ENCODE data around the gene PRDX4.

The PRDX4 gene

DNA sequence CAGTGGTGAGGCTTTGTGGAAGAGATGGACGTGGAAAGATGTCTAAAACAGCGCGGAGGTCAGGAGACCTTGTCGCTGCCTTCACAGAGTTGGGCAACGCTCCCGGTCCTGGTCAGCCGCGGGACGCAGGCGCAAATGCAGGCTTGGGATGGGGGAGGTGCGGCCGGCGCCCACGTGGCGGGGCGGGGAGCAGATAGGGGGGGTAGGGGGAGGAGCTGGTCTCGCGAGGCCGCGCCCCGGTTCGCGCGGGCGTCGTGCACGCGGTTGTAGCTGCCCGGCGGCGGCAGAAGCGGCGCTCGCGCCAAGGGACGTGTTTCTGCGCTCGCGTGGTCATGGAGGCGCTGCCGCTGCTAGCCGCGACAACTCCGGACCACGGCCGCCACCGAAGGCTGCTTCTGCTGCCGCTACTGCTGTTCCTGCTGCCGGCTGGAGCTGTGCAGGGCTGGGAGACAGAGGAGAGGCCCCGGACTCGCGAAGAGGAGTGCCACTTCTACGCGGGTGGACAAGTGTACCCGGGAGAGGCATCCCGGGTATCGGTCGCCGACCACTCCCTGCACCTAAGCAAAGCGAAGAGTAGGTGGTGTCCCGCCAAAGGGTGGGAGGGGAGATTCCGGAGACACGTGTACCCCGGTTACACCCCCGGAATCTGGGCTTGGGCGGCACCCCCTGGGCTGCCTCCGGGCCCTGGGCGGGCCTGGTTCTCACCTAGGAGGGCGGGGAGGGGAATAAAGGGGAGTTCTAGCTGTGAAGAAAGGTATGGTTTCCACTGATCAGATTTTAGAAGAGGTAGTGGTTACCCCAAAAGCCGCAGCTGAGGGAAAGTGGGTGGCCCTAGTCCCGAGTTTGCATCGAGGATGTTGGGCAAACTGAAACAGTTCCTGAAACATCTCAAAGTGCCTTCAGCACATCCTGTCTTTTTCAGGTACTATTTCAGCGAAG, at the start of gene PRDX4:
PRDX4 (plus strand) TSS at position 255 of the 939 bp plus-strand sequence; CDS start at position 333, 78 bp downstream.
- Histone ChIP-seq H3K9me3 (ENCODE audit: control insufficient read depth, insufficient read depth, low read depth, low read length) (no peaks in the 10 kb centered on the region), H3K27ac (ENCODE audit: low read depth, low read length) (peak within 1 kb of the TSS; percentile 93; the same call in 1 of the 2 replicates), H3K4me1 (ENCODE audit: control insufficient read depth, insufficient read depth, low read length) (peaks cover 27% of the 10 kb centered on the region)

DNA sequence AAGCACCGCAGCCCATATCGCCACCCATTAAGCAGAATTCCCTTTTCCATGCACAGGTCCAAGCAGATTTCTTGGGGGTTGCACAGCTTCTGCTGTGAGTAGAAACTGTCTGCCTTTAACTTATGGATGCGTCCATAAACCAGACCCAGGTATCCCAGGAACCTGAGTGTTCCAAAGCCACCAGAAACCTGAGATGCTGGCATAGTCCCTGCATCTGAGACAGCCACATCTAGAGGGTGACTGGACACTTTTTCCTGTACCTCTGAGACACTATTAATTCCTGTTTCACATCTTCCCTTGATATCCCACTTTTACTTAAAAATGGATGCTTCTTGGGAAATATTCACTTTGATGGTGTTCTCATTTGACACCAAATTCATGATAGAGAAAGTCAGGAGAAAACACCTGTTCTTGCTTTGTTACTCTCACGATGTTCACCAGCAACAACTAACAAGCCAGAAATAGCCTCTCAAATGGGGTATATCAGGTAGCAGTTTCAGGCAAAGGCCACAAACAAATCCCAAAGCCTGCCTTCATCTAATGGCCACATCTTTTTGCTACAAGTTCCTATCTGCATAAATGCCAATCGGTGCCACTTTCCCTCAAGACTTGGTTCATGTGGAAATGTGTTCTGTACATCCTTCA, 45.5 kb upstream of the PRDX4 start:
- Histone ChIP-seq H3K27me3 (ENCODE audit: control insufficient read depth, insufficient read depth, low read length) (no peaks in the 10 kb centered on the region; the same call in 1 of the 2 replicates), H3K4me3 (ENCODE audit: low read depth, low read length) (no peak overlapping the region), H3K27ac (ENCODE audit: low read depth, low read length) (no peak overlapping the region), H3K9ac (ENCODE audit: low read length) (no peak overlapping the region), H3K36me3 (ENCODE audit: control insufficient read depth, insufficient read depth, low read length) (no peaks in the 10 kb centered on the region), H3K4me1 (ENCODE audit: control insufficient read depth, insufficient read depth, low read length) (no peaks in the 10 kb centered on the region), H3K9me3 (ENCODE audit: control insufficient read depth, insufficient read depth, low read depth, low read length) (peaks cover 15% of the 10 kb centered on the region; the same call in 1 of the 2 replicates)

More for the DNA sequence above, at the start of gene PRDX4:
- Histone ChIP-seq H3K27me3 (ENCODE audit: control insufficient read depth, insufficient read depth, low read length) (no peaks in the 10 kb centered on the region; the same call in 1 of the 2 replicates), H3K9ac (ENCODE audit: low read length) (peak within 1 kb of the TSS; percentile 97), H3K4me3 (ENCODE audit: low read depth, low read length) (peak within 1 kb of the TSS; percentile 95), H3K36me3 (ENCODE audit: control insufficient read depth, insufficient read depth, low read length) (peaks cover 27% of the 10 kb centered on the region)

DNA sequence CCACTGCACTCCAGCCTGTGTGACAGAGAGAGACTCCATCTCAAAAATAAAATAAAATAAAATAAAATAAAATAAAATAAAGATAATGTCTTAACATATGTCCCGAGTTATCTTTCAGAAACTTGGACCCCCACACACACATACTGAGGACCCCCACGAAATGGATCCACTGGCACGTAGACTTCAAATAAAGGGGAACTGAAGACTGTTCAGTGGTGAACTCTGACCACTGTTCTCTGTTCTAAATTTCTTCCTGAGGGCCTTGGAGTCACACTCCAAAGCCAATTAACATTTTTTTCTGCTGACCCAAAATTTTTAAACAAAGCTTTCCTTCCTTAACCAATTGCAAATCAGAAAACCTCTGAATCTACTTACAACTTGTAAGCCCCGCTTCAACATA, 43.5 kb upstream of the PRDX4 start:
- Histone ChIP-seq H3K9ac (ENCODE audit: low read length) (no peak overlapping the region), H3K4me1 (ENCODE audit: control insufficient read depth, insufficient read depth, low read length) (no peaks in the 10 kb centered on the region), H3K27me3 (ENCODE audit: control insufficient read depth, insufficient read depth, low read length) (no peaks in the 10 kb centered on the region; the same call in 1 of the 2 replicates), H3K27ac (ENCODE audit: low read depth, low read length) (no peak overlapping the region), H3K4me3 (ENCODE audit: low read depth, low read length) (no peak overlapping the region), H3K9me3 (ENCODE audit: control insufficient read depth, insufficient read depth, low read depth, low read length) (peaks cover 13% of the 10 kb centered on the region; the same call in 1 of the 2 replicates), H3K36me3 (ENCODE audit: control insufficient read depth, insufficient read depth, low read length) (no peaks in the 10 kb centered on the region)

DNA sequence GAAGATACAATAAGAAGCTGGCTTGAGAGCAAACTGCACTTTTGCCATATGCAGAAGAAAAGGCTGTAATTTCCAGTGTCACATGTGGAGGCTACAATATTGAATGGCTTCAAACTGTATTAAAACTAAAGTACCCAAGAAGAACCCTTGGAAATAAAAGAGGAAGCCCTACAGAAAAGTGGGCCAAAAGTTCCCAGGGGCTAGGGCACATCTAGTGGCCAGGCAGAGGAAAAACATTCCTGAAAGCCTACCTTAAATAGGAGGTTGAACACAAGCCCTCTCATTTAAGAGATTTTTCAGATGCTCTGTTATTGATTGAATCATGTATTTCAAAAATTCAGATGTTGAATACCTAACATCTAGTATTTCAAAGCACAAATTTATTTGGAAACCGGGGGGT, 40.6 kb upstream of the PRDX4 start:
- Histone ChIP-seq H3K27me3 (ENCODE audit: control insufficient read depth, insufficient read depth, low read length) (no peaks in the 10 kb centered on the region; the same call in 1 of the 2 replicates), H3K4me3 (ENCODE audit: low read depth, low read length) (no peak overlapping the region), H3K4me1 (ENCODE audit: control insufficient read depth, insufficient read depth, low read length) (no peaks in the 10 kb centered on the region)

DNA sequence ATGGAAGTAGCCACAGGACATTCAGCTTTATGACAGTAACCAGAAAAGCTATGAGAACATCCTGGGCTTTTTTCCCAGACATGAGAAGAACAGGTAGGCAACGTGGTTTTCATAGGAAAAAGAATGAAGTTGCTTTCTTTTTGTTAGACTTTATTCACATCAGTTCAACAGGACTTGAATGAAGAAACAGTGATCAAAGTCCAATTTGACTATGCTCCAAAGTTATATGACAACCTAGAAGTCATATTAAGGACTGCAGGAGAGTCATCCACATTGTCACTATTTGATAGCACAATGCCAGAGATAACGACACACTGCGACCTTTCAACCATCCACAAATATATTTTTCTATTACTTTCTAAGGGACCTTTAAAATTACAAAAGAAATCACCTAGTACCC, 39.2 kb upstream of the PRDX4 start:
- H3K36me3 ChIP-seq (ENCODE audit: control insufficient read depth, insufficient read depth, low read length), result no peaks in the 10 kb centered on the region; the same call in 1 of the 2 replicates
- H3K4me1 ChIP-seq (ENCODE audit: control insufficient read depth, insufficient read depth, low read length), result no peaks in the 10 kb centered on the region
- no peak overlapping the region for H3K27ac ChIP-seq (ENCODE audit: low read depth, low read length)
- H3K9ac ChIP-seq (ENCODE audit: low read length), result no peak overlapping the region
- H3K27me3 ChIP-seq (ENCODE audit: control insufficient read depth, insufficient read depth, low read length), result no peaks in the 10 kb centered on the region; the same call in 1 of the 2 replicates
- no peaks in the 10 kb centered on the region for H3K9me3 ChIP-seq (ENCODE audit: control insufficient read depth, insufficient read depth, low read depth, low read length)
- no peak overlapping the region for H3K4me3 ChIP-seq (ENCODE audit: low read depth, low read length)

More for the DNA sequence above, 40.6 kb upstream of the PRDX4 start:
- Histone ChIP-seq H3K9ac (ENCODE audit: low read length) (no peak overlapping the region), H3K9me3 (ENCODE audit: control insufficient read depth, insufficient read depth, low read depth, low read length) (no peaks in the 10 kb centered on the region), H3K27ac (ENCODE audit: low read depth, low read length) (no peak overlapping the region), H3K36me3 (ENCODE audit: control insufficient read depth, insufficient read depth, low read length) (no peaks in the 10 kb centered on the region)

DNA sequence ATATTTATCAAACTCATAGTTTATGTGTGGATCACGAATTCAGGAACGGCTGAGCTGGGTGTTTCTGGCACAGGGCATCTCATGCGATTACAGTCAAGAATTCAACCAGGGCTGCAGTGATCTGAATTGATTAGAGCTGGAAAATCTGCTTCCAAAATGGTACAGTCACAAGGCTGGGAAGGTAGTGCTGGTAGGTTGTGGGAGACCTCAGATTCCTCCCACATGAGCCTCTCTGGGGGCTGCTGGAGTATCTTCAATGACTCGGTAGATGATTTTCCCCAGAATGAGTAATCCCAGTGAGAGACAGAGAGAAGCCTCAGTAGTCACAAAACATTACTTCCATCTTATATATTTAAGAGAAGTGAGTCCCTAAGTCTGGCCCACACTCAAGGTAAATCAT, 36.2 kb upstream of the PRDX4 start:
- Histone ChIP-seq H3K9ac (ENCODE audit: low read length) (no peak overlapping the region), H3K27me3 (ENCODE audit: control insufficient read depth, insufficient read depth, low read length) (no peaks in the 10 kb centered on the region; the same call in 1 of the 2 replicates), H3K4me3 (ENCODE audit: low read depth, low read length) (no peak overlapping the region), H3K9me3 (ENCODE audit: control insufficient read depth, insufficient read depth, low read depth, low read length) (no peaks in the 10 kb centered on the region), H3K36me3 (ENCODE audit: control insufficient read depth, insufficient read depth, low read length) (no peaks in the 10 kb centered on the region; the same call in 1 of the 2 replicates), H3K27ac (ENCODE audit: low read depth, low read length) (no peak overlapping the region), H3K4me1 (ENCODE audit: control insufficient read depth, insufficient read depth, low read length) (no peaks in the 10 kb centered on the region)

DNA sequence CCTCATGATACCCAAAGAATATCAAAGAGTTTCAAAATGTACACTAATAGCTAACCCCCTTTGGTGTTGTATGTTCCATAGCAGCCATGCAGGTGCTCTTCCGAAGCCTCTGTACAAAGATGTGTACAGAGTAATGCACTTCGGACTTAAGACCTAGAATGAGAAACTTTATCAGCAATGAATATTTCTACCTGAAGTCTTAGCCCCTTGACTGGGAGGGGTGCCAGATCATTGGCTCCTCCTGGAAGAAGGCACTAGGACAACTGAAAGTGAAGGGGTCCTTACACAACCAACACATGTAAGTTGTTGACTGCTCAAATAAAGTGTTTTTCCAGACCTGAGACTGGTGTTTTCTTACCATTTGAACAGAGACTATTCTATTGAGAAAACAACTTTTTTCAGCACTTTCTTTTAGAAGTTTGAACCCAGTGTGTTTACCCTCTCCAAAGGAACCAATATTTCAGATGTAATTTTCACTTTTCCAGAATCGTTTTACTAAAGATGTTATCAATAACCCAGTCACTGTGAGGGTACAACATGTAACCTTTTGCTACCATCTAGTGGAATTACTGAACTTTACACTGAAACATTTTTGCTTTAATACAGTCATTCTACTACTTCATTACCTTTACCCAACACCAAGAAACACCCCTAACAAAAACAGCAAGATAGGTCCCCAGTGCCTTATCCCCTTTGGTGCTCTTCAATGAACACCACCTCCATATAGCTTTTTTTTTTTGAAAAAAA, 33.3 kb upstream of the PRDX4 start:
- H3K4me1 ChIP-seq (ENCODE audit: control insufficient read depth, insufficient read depth, low read length), result no peaks in the 10 kb centered on the region
- H3K27ac ChIP-seq (ENCODE audit: low read depth, low read length), result no peak overlapping the region
- H3K9ac ChIP-seq (ENCODE audit: low read length), result no peak overlapping the region
- no peak overlapping the region for H3K4me3 ChIP-seq (ENCODE audit: low read depth, low read length)
- no peaks in the 10 kb centered on the region for H3K9me3 ChIP-seq (ENCODE audit: control insufficient read depth, insufficient read depth, low read depth, low read length)
- no peaks in the 10 kb centered on the region; the same call in 1 of the 2 replicates for H3K36me3 ChIP-seq (ENCODE audit: control insufficient read depth, insufficient read depth, low read length)
- H3K27me3 ChIP-seq (ENCODE audit: control insufficient read depth, insufficient read depth, low read length), result no peaks in the 10 kb centered on the region; the same call in 1 of the 2 replicates

DNA sequence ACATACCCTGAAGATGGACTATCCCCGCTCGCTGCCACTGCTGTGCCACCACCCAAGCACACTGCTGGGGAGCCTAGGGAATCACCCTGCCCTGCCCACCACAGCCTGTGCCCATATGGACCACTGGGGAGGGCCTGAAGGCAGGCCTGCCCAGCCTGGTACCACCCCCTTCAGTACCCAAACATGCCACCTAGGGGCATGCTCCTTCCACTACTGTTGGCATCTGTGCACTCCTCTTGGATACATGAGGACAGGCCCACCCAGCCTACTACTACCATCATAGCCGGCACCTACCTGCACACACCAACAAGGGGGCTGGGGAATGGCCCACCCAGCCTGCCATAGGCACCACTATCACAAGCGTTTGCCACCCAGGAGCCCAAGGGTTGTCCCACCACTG, 30.1 kb upstream of the PRDX4 start:
- Histone ChIP-seq H3K36me3 (ENCODE audit: control insufficient read depth, insufficient read depth, low read length) (no peaks in the 10 kb centered on the region; the same call in 1 of the 2 replicates), H3K9me3 (ENCODE audit: control insufficient read depth, insufficient read depth, low read depth, low read length) (peaks cover 17% of the 10 kb centered on the region; the same call in 1 of the 2 replicates), H3K27me3 (ENCODE audit: control insufficient read depth, insufficient read depth, low read length) (no peaks in the 10 kb centered on the region; the same call in 1 of the 2 replicates), H3K27ac (ENCODE audit: low read depth, low read length) (no peak overlapping the region), H3K4me1 (ENCODE audit: control insufficient read depth, insufficient read depth, low read length) (no peaks in the 10 kb centered on the region), H3K9ac (ENCODE audit: low read length) (no peak overlapping the region), H3K4me3 (ENCODE audit: low read depth, low read length) (no peak overlapping the region)

DNA sequence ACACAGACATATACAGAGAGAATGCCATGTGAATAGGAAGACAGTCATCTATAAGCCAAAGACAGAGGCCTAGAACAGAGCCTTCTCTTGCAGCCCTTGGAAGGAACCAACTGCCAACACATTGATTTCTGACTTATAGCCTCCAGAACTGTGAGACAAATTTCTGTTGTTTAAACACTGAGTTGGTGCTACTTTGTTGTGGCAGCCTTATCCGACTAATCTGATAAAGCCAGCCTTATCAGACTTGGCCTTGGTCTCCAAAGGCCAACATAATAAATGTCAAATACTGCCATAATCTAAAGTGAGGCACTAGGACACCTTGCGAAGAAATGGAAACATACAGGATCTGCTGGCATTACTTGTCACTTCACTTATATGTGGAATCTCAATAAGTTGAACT, 24.3 kb upstream of the PRDX4 start:
- peaks cover 17% of the 10 kb centered on the region; the same call in 1 of the 2 replicates for H3K9me3 ChIP-seq (ENCODE audit: control insufficient read depth, insufficient read depth, low read depth, low read length)
- H3K27me3 ChIP-seq (ENCODE audit: control insufficient read depth, insufficient read depth, low read length), result no peaks in the 10 kb centered on the region; the same call in 1 of the 2 replicates
- 0 out of 2 replicates have a peak, but pooled peaks cover 5% of the 10 kb centered on the region for H3K4me1 ChIP-seq (ENCODE audit: control insufficient read depth, insufficient read depth, low read length)
- no peak overlapping the region for H3K27ac ChIP-seq (ENCODE audit: low read depth, low read length)
- H3K4me3 ChIP-seq (ENCODE audit: low read depth, low read length), result no peak overlapping the region
- H3K36me3 ChIP-seq (ENCODE audit: control insufficient read depth, insufficient read depth, low read length), result no peaks in the 10 kb centered on the region
- no peak overlapping the region for H3K9ac ChIP-seq (ENCODE audit: low read length)

DNA sequence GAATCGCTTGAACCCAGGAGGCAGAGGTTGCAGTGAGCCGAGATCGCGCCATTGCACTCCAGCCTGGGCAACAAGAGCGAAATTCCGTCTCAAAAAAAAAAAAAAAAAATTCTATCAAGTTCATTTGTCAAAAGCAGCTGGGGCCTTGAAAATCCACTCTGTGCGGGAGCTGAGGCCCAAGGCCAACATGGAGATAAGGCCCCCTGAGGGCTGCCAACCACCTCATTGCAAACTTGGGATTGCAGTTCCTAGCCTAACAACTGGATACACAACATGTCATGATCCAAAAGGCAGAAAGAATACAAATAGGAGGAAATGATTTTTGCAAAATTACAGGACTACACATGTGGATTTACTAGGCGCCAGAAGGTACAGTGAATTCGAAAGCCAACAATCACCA, 22.5 kb upstream of the PRDX4 start:
- no peaks in the 10 kb centered on the region; the same call in 1 of the 2 replicates for H3K27me3 ChIP-seq (ENCODE audit: control insufficient read depth, insufficient read depth, low read length)
- H3K9ac ChIP-seq (ENCODE audit: low read length), result no peak overlapping the region
- no peaks in the 10 kb centered on the region for H3K36me3 ChIP-seq (ENCODE audit: control insufficient read depth, insufficient read depth, low read length)
- peaks cover 13% of the 10 kb centered on the region; the same call in 1 of the 2 replicates for H3K9me3 ChIP-seq (ENCODE audit: control insufficient read depth, insufficient read depth, low read depth, low read length)
- 0 out of 2 replicates have a peak, but pooled peaks cover 5% of the 10 kb centered on the region for H3K4me1 ChIP-seq (ENCODE audit: control insufficient read depth, insufficient read depth, low read length)
- H3K27ac ChIP-seq (ENCODE audit: low read depth, low read length), result no peak overlapping the region
- H3K4me3 ChIP-seq (ENCODE audit: low read depth, low read length), result no peak overlapping the region

Data from HUES6 (cell line).